AG09309 (cell line): ENCODE measurements around the gene KCNJ5.
A peak's percentile ranks its signal among the peaks of the same experiment; 100 is the strongest.

Experiments
- DNase-seq: peaks from one replicate; pipeline ENCODE4 v3.0.0-alpha.2; 2010; ENCODE audit warnings: low read depth
- H3K4me3 ChIP-seq: 2 replicates; pipeline ENCODE4 v1.5.1; 2011; ENCODE audit warnings: mild to moderate bottlenecking, low read depth, low read length, moderate library complexity; ENCODE audit not compliant: control insufficient read depth
- CTCF ChIP-seq: IDR thresholded peaks from 2 replicates; pipeline ENCODE4 v1.5.1; 2011; ENCODE audit warnings: mild to moderate bottlenecking, low read depth, low read length, inconsistent platforms; ENCODE audit not compliant: insufficient read depth, control insufficient read depth; ENCODE audit errors: missing control alignments

The KCNJ5 gene

GRCh38 chr11:128852327-128853023 is 38.7 kb upstream of the KCNJ5 start:
- no peak for DNase-seq
- TF ChIP-seq CTCF: no peak
- no peak overlapping the region for H3K4me3 ChIP-seq

GRCh38 chr11:128853559-128853958 is 37.6 kb upstream of the KCNJ5 start:
- DNase-seq: no peak
- TF ChIP-seq CTCF: no peak
- H3K4me3 ChIP-seq: no peak overlapping the region

GRCh38 chr11:128854841-128855240 is 36.3 kb upstream of the KCNJ5 start:
- no peak for DNase-seq
- no peak for TF ChIP-seq CTCF
- H3K4me3 ChIP-seq: no peak overlapping the region

GRCh38 chr11:128856241-128856640 is 34.9 kb upstream of the KCNJ5 start:
- H3K4me3 ChIP-seq: no peak overlapping the region
- DNase-seq: no peak
- no peak for TF ChIP-seq CTCF

- no peak overlapping the region for H3K4me3 ChIP-seq
- TF ChIP-seq CTCF: no peak
- DNase-seq: no peak
These were observed 33.8 kb upstream of the KCNJ5 start for GRCh38 chr11:128857341-128857740.

- no peak for DNase-seq
- H3K4me3 ChIP-seq: no peak overlapping the region
- TF ChIP-seq CTCF: peak; percentile 65
These were observed 31.4 kb upstream of the KCNJ5 start for GRCh38 chr11:128859563-128860441.
